HepG2 (cell line): ENCODE results near the gene FAF1. TPM values are rescaled to one million over a fixed set of nuclear protein-coding genes. Genes with fewer than 3 reads are reported as not detected.

Experiments used
- BRD4 ChIP-seq: sonication (generic); formaldehyde crosslinking; IDR thresholded peaks from 2 replicates; pipeline ENCODE4 v1.4.0; 2020; ENCODE audit warnings: missing genetic modification reagents
- GLMP ChIP-seq: sonication (generic); formaldehyde crosslinking; IDR thresholded peaks from 2 replicates; pipeline ENCODE4 v1.9.0; 2021; ENCODE audit warnings: missing genetic modification reagents, mild to moderate bottlenecking, borderline replicate concordance
- GMEB2 ChIP-seq: IDR thresholded peaks from 2 replicates; pipeline ENCODE4 v1.6.1; 2016; ENCODE audit warnings: missing biosample characterization, missing genetic modification reagents, low read depth
- GPBP1L1 ChIP-seq: sonication (generic); formaldehyde crosslinking; IDR thresholded peaks from 2 replicates; pipeline ENCODE4 v1.5.0; 2020; ENCODE audit warnings: mild to moderate bottlenecking, missing genetic modification reagents
- IRF2 ChIP-seq: IDR thresholded peaks from 2 replicates; pipeline ENCODE4 v1.6.1; 2018; ENCODE audit warnings: missing genetic modification reagents, missing compliant biosample characterization
- KAT7 ChIP-seq: IDR thresholded peaks from 2 replicates; pipeline ENCODE4 v1.6.1; 2018; ENCODE audit warnings: borderline replicate concordance, missing compliant biosample characterization
- NKX3-1 ChIP-seq: sonication (generic); formaldehyde crosslinking; IDR thresholded peaks from 2 replicates; pipeline ENCODE4 v1.5.0; 2020; ENCODE audit warnings: missing genetic modification reagents
- PAXIP1 ChIP-seq: sonication (generic); formaldehyde crosslinking; conservative IDR thresholded peaks from 2 replicates; pipeline ENCODE4 v1.4.0; 2020; ENCODE audit warnings: mild to moderate bottlenecking, missing genetic modification reagents, moderate library complexity
- SCMH1 ChIP-seq: sonication (generic); formaldehyde crosslinking; IDR thresholded peaks from 2 replicates; pipeline ENCODE4 v1.9.0; 2021; ENCODE audit warnings: missing genetic modification reagents, mild to moderate bottlenecking, borderline replicate concordance
- ZBTB4 ChIP-seq: sonication (generic); formaldehyde crosslinking; IDR thresholded peaks from 2 replicates; pipeline ENCODE4 v1.4.0; 2020; ENCODE audit warnings: missing genetic modification reagents, mild to moderate bottlenecking, borderline replicate concordance
- ZBTB7A ChIP-seq: sonication (generic); formaldehyde crosslinking; IDR thresholded peaks from 2 replicates; pipeline ENCODE4 v1.8.0; 2022; ENCODE audit warnings: mild to moderate bottlenecking, missing genetic modification reagents
- ZNF225 ChIP-seq: sonication (generic); formaldehyde crosslinking; IDR thresholded peaks from 2 replicates; pipeline ENCODE4 v1.4.0; 2020; ENCODE audit warnings: mild to moderate bottlenecking, missing genetic modification reagents
- ZNF577 ChIP-seq: sonication (generic); formaldehyde crosslinking; IDR thresholded peaks from 2 replicates; pipeline ENCODE4 v1.4.0; 2020; ENCODE audit warnings: mild to moderate bottlenecking, low read depth, missing genetic modification reagents, borderline replicate concordance
- polyA plus RNA-seq, 8 experiments: library from polyadenylated mRNA; depleted of rRNA in 3 of 8; stranded (reverse) in 7 of 8; unstranded in 1 of 8; fragments of >200 nt; fragmentation: Illumina TruSeq in 4 of 8; extraction: Trizol in 4 of 8; gene quantifications; 2 replicates each; pipeline versions ENCODE4 v1.2.1 to v1.2.3, GENCODE V29; 2011 to 2016; ENCODE audit warnings: low read depth in 4 of 8, missing spikeins in 1 of 8, mixed read lengths in 1 of 8; ENCODE audit not compliant: insufficient read depth in 1 of 8
- total RNA-seq, 5 experiments: library from RNA; depleted of rRNA; stranded (reverse); fragments of >200 nt; fragmentation: Illumina TruSeq; extraction: Trizol; gene quantifications; 2 replicates each; pipeline ENCODE4 v1.2.3, GENCODE V29; 2016; ENCODE audit warnings: low read depth in 1 of 5
- TF ChIP-seq, protein P1 (sequence below): sonication (generic); formaldehyde crosslinking; conservative IDR thresholded peaks from 2 replicates; pipeline ENCODE4 v1.8.1; 2023; ENCODE audit warnings: missing genetic modification reagents
- TF ChIP-seq, protein P2 (sequence below): IDR thresholded peaks from 2 replicates; pipeline ENCODE4 v1.6.1; 2016; ENCODE audit warnings: mild to moderate bottlenecking, missing biosample characterization, missing genetic modification reagents

The FAF1 gene
- total and polyA plus RNA-seq, 2 of the 13 experiments (the other 11 are each of a cell fraction or from before 2014, with no cell fraction given) = 19.4 to 63.3 TPM

DNA sequence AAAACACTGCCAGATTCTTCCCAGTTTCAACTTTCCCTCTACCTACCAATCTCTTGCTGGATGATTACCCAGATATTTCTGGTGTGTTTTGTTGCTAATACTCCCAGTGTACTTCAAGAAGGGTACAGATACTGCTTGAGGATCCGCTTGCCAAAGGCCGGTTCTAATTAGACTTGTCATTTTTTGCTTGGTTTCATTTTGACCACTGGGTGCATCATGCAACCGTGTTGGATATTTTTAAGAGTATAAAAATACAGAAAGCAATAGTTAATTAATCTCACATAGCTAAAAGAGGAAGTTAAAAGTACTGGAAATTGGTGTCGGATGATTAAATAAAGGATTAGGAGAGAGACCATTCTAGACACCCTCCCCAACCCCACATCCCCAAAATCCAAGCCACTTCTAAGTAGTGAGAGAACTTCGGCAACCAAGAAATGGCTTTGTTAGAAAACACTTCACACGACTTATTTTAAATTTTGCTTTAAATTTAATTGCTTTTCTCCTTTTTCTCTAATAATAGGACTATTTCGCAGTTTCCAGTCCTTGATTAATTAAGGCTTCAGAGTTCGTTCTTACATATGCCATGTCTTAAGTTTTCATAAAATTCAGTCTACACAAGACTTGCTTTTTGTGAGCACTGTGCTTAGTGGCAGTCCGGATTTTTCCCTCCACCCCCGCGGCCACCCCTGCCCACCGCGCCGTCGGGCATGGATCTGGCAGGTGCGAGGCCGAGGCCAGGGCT lies 7.5 kb upstream of the FAF1 start (continued):
- TF ChIP-seq ZBTB4 (CRISPR knock-in tag) = no peak
- no peak for TF ChIP-seq ZBTB7A
- no peak for TF ChIP-seq ZNF225
- TF ChIP-seq GPBP1L1 (CRISPR knock-in tag) = no peak
- TF ChIP-seq NKX3-1 = no peak
- no peak for TF ChIP-seq GLMP
- no peak for TF ChIP-seq ZNF577 (CRISPR knock-in tag)
- TF ChIP-seq, protein P1, sequence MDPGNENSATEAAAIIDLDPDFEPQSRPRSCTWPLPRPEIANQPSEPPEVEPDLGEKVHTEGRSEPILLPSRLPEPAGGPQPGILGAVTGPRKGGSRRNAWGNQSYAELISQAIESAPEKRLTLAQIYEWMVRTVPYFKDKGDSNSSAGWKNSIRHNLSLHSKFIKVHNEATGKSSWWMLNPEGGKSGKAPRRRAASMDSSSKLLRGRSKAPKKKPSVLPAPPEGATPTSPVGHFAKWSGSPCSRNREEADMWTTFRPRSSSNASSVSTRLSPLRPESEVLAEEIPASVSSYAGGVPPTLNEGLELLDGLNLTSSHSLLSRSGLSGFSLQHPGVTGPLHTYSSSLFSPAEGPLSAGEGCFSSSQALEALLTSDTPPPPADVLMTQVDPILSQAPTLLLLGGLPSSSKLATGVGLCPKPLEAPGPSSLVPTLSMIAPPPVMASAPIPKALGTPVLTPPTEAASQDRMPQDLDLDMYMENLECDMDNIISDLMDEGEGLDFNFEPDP (CRISPR knock-in tag) = no peak
- no peak for TF ChIP-seq IRF2 (CRISPR knock-in tag)
- no peak for TF ChIP-seq GMEB2
- 0 out of 2 replicates have a peak, but pooled peaks have one; percentile 39 for TF ChIP-seq KAT7 (CRISPR knock-in tag)
- TF ChIP-seq SCMH1 = no peak
- TF ChIP-seq PAXIP1 (CRISPR knock-in tag) = 0 out of 2 replicates have a peak, but pooled peaks have one; percentile 17
- TF ChIP-seq BRD4 (CRISPR knock-in tag) = no peak
- TF ChIP-seq, protein P2, sequence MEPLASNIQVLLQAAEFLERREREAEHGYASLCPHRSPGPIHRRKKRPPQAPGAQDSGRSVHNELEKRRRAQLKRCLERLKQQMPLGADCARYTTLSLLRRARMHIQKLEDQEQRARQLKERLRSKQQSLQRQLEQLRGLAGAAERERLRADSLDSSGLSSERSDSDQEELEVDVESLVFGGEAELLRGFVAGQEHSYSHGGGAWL (CRISPR knock-in tag) = peak; percentile 90; the same call in 1 of the 2 replicates
